PFSK-1 (cell line): ENCODE measurements around the gene GGT7.

Source experiments
- FOXP2 ChIP-seq: optimal IDR thresholded peaks from 2 replicates; pipeline ENCODE3; 2011; ENCODE audit warnings: borderline replicate concordance, control low read depth, inconsistent platforms; ENCODE audit not compliant: insufficient read depth; ENCODE audit errors: extremely low read length, extremely low read depth
- POLR2AphosphoS5 ChIP-seq: IDR thresholded peaks from 2 replicates; pipeline ENCODE4 v1.6.1; 2012; ENCODE audit warnings: low read depth, mild to moderate bottlenecking, control low read depth, low read length, moderate library complexity
- SIN3A ChIP-seq: IDR thresholded peaks from 2 replicates; pipeline ENCODE4 v1.6.1; 2012; ENCODE audit warnings: mild to moderate bottlenecking, low read length, moderate library complexity, borderline replicate concordance; ENCODE audit not compliant: insufficient read depth
- TAF1 ChIP-seq: IDR thresholded peaks from 2 replicates; pipeline ENCODE4 v1.6.1; 2012; ENCODE audit warnings: low read length, control low read depth, borderline replicate concordance; ENCODE audit not compliant: insufficient read depth
- TF ChIP-seq, protein P1 (sequence below), 2 experiments: IDR thresholded peaks; 2 replicates each; pipeline versions ENCODE4 v1.6.1 to v1.8.0; 2011 to 2012; ENCODE audit warnings: low read depth in 2 of 2, low read length in 2 of 2, control low read depth in 1 of 2, inconsistent platforms in 1 of 2, mild to moderate bottlenecking in 1 of 2, moderate library complexity in 1 of 2; ENCODE audit not compliant: insufficient read depth in 1 of 2

DNA sequence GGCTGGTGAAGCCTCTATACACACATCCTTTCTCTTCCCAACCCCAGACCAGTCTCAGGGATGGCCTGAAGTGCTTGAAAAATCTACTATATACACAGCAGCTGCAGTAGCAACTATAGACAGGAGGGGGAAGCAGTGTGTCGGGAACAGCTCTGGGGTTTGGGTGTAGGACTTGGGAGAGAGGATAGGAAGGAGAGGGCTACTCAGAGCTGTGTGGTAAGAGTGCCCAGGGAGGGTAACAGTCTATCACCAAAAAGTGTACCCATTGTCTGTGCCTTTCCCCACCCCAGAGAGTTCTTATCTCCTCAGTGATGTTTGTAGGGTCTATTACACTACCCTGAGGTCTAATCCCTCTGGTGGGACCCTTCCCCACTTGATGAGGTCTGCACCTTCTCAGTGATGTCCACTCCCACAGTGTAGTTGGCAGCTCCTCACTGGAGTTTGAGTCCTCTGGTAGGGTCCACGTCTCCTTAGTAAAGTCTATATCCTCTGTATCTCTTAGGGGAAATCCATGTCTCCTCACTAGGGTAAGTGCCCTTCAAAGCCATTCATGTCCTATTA lies 1.5 kb upstream of the GGT7 start:
- TF ChIP-seq POLR2AphosphoS5 = no peak
- no peak for TF ChIP-seq SIN3A
- TF ChIP-seq, protein P1, sequence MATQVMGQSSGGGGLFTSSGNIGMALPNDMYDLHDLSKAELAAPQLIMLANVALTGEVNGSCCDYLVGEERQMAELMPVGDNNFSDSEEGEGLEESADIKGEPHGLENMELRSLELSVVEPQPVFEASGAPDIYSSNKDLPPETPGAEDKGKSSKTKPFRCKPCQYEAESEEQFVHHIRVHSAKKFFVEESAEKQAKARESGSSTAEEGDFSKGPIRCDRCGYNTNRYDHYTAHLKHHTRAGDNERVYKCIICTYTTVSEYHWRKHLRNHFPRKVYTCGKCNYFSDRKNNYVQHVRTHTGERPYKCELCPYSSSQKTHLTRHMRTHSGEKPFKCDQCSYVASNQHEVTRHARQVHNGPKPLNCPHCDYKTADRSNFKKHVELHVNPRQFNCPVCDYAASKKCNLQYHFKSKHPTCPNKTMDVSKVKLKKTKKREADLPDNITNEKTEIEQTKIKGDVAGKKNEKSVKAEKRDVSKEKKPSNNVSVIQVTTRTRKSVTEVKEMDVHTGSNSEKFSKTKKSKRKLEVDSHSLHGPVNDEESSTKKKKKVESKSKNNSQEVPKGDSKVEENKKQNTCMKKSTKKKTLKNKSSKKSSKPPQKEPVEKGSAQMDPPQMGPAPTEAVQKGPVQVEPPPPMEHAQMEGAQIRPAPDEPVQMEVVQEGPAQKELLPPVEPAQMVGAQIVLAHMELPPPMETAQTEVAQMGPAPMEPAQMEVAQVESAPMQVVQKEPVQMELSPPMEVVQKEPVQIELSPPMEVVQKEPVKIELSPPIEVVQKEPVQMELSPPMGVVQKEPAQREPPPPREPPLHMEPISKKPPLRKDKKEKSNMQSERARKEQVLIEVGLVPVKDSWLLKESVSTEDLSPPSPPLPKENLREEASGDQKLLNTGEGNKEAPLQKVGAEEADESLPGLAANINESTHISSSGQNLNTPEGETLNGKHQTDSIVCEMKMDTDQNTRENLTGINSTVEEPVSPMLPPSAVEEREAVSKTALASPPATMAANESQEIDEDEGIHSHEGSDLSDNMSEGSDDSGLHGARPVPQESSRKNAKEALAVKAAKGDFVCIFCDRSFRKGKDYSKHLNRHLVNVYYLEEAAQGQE (IDR thresholded peaks at IDR 0.05; ENCODE audit: insufficient read depth in 1 of 2, low read depth in 2 of 2, low read length in 2 of 2) = no peak
- TF ChIP-seq TAF1 = no peak
- TF ChIP-seq FOXP2 = peak; percentile 17
